ENCODE results near the gene SPTBN2. TPM values are rescaled to one million over a fixed set of nuclear protein-coding genes. Genes with fewer than 3 reads are reported as not detected.
A peak's percentile ranks its signal among the peaks of the same experiment; 100 is the strongest.

The SPTBN2 gene
- total and polyA plus RNA-seq, 2 of the 8 experiments (the other 6 are each of a cell fraction or from before 2014, with no cell fraction given), result 19.1 to 69.0 TPM

DNA sequence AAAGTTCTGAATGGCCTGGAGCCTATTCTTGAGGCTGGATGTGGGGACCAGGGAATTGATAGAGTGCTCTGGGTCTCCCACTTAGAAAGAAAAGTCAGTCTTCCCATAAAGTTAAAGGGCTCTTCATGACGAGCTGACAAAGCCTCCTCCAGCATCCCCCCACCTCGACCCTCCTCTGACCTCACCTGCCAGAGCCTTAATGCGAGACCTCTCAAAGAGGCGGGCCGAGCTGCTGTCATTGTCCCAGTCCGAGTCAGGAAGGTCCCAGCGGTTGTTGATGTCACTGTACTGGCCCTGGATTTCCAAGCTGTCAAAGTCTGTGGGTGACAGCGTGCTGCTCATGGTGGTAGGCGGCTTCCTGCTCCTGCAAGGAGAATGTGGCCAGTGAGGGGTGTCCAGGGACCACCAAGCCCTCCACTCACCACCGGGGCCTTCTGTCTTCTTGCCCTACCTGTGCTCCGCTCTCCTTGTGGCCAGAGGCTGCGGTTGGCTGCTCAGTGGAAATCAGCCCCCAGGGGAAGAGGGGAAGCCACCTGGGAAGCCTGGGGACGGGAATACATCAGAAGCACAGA is 8.0 kb downstream of the SPTBN2 start:
- Histone ChIP-seq H2BK12ac (ENCODE audit: low read depth, low read length) (no peak overlapping the region; the same call in 1 of the 2 replicates), H3K56ac (replicated peaks; ENCODE audit: insufficient read length, low read depth, low read length) (no peak overlapping the region), H3K4ac (replicated peaks; ENCODE audit: insufficient read length, low read depth, low read length) (no peak overlapping the region), H3K4me2 (ENCODE audit: insufficient read depth in 1 of 2, low read depth in 2 of 2, low read length in 2 of 2) (peak overlapping the region; percentile 20 to 52; a peak in 2 of 4 replicates), H2AFZ (ENCODE audit: low read length) (no peak overlapping the region), H3K79me2 (ENCODE audit: control insufficient read depth in 1 of 2, insufficient read depth in 2 of 2, low read length in 2 of 2) (peaks cover 0 to 32% of the 10 kb centered on the region in 2 experiments; a peak in 3 of 4 replicates), H4K91ac (replicated peaks; ENCODE audit: insufficient read length, low read length) (no peak overlapping the region), H3K4me3 (ENCODE audit: extremely low read depth in 1 of 4, insufficient read depth in 2 of 4, low read depth in 3 of 4, low read length in 4 of 4) (no peak overlapping the region), H3K9me3 (ENCODE audit: insufficient read depth in 2 of 2, low read depth in 1 of 2, low read length in 1 of 2) (no peaks in the 10 kb centered on the region), H3K23ac (ENCODE audit: insufficient read length) (no peak overlapping the region), H2BK15ac (ENCODE audit: low read length) (no peak overlapping the region), H4K20me1 (replicated peaks in 1 of 2; ENCODE audit: control insufficient read depth in 1 of 2, insufficient read depth in 2 of 2, low read length in 2 of 2) (no peaks in the 10 kb centered on the region), H2BK120ac (replicated peaks; ENCODE audit: low read depth, low read length) (no peak overlapping the region), H3K79me1 (ENCODE audit: low read depth, low read length) (peaks cover 20% of the 10 kb centered on the region), H2AK5ac (ENCODE audit: low read depth, low read length) (no peak overlapping the region; the same call in 1 of the 2 replicates), H3K9ac (replicated peaks in 1 of 4; ENCODE audit: extremely low read depth in 1 of 4, low read depth in 3 of 4, low read length in 3 of 4) (no peak overlapping the region; a peak in 1 of 7 replicates), H2BK5ac (ENCODE audit: low read depth, low read length) (no peak overlapping the region), H3K4me1 (replicated peaks in 1 of 4; ENCODE audit: control insufficient read depth in 3 of 4, insufficient read depth in 4 of 4, low read length in 3 of 4) (peaks cover 22 to 44% (median 30%) of the 10 kb centered on the region in 4 experiments), H4K8ac (ENCODE audit: extremely low read depth, insufficient read depth, low read length) (no peak overlapping the region), H4K5ac (ENCODE audit: insufficient read length, low read depth, low read length) (no peak overlapping the region), H3K23me2 (ENCODE audit: low read depth, low read length) (no peaks in the 10 kb centered on the region), H3K36me3 (ENCODE audit: control insufficient read depth in 2 of 4, insufficient read depth in 4 of 4, low read length in 3 of 4) (peaks cover 3 to 8% (median 5%) of the 10 kb centered on the region in 4 experiments; a peak in 5 of 8 replicates), H3K27ac (ENCODE audit: low read depth, low read length) (no peak overlapping the region), H3K18ac (ENCODE audit: extremely low read depth, low read length) (no peak overlapping the region), H3K14ac (ENCODE audit: insufficient read length) (no peak overlapping the region), H2BK20ac (ENCODE audit: low read length) (0 out of 2 replicates have a peak overlapping the region, but pooled peaks have one; percentile 48), H3K27me3 (replicated peaks in 1 of 4; ENCODE audit: control insufficient read depth in 3 of 4, extremely low read depth in 1 of 4, insufficient read depth in 3 of 4, low read length in 3 of 4) (no peaks in the 10 kb centered on the region; a peak in 1 of 7 replicates)
- 82% methylated on average over 13 of the region's 13 CpGs; no CpG with 5 or more reads in 1 of the 2 experiments for WGBS, 2 experiments (ENCODE audit: extremely low coverage in 1 of 2, insufficient coverage in 1 of 2, insufficient read length in 1 of 2, insufficient replicate concordance in 2 of 2, low coverage in 1 of 2, low lambda C conversion rate in 2 of 2, missing lambda C conversion rate in 1 of 2)
- ChIA-PET CTCF (ENCODE audit: partially characterized antibody) (interaction anchor here (0.7 to 1.1 kb wide), 3 partner anchors 15 to 395 kb away, joined by 3 read pairs; no protein-coding TSS in a partner anchor), POLR2A (ENCODE audit: partially characterized antibody) (interaction anchor here (0.9 kb wide), 1 partner anchor 113 kb away, joined by 3 read pairs; no protein-coding TSS in a partner anchor)
- DNase-seq (ENCODE audit: low read depth in 1 of 2, low spot score in 2 of 2) (no peak), FAIRE-seq (no peak)
- TF ChIP-seq CBX8 (IDR thresholded peaks at IDR 0.05; ENCODE audit: borderline replicate concordance, low read depth, low read length), result no peak
- no peak for TF ChIP-seq NRF1 (IDR thresholded peaks at IDR 0.05; ENCODE audit: low read depth, low read length)
- TF ChIP-seq SIN3A (conservative IDR thresholded peaks at IDR 0.05 in 1 of 2, IDR thresholded peaks at IDR 0.05 in 1 of 2; ENCODE audit: low read depth in 1 of 2, low read length in 2 of 2), result no peak
- TF ChIP-seq SIRT6 (IDR thresholded peaks at IDR 0.05; ENCODE audit: low read length), result no peak
- TF ChIP-seq, protein P1, sequence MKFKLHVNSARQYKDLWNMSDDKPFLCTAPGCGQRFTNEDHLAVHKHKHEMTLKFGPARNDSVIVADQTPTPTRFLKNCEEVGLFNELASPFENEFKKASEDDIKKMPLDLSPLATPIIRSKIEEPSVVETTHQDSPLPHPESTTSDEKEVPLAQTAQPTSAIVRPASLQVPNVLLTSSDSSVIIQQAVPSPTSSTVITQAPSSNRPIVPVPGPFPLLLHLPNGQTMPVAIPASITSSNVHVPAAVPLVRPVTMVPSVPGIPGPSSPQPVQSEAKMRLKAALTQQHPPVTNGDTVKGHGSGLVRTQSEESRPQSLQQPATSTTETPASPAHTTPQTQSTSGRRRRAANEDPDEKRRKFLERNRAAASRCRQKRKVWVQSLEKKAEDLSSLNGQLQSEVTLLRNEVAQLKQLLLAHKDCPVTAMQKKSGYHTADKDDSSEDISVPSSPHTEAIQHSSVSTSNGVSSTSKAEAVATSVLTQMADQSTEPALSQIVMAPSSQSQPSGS (IDR thresholded peaks at IDR 0.05; ENCODE audit: low read length), result no peak
- no peak for TF ChIP-seq CTBP2 (IDR thresholded peaks at IDR 0.05; ENCODE audit: borderline replicate concordance, insufficient read depth, insufficient read length, low read length)
- no peak for TF ChIP-seq KDM4A (IDR thresholded peaks at IDR 0.05; ENCODE audit: low read depth, low read length, severe bottlenecking)
- no peak for TF ChIP-seq JUND (IDR thresholded peaks at IDR 0.05; ENCODE audit: low read length)
- TF ChIP-seq, protein P2, sequence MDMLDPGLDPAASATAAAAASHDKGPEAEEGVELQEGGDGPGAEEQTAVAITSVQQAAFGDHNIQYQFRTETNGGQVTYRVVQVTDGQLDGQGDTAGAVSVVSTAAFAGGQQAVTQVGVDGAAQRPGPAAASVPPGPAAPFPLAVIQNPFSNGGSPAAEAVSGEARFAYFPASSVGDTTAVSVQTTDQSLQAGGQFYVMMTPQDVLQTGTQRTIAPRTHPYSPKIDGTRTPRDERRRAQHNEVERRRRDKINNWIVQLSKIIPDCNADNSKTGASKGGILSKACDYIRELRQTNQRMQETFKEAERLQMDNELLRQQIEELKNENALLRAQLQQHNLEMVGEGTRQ (IDR thresholded peaks at IDR 0.05; ENCODE audit: low read length), result no peak

All from H1 (cell line).